Panc1 (cell line): Measurements from ENCODE around the gene KLHL26.

Experiments used
- CTCF ChIP-seq: fragments of 450-650 bp; IDR thresholded peaks from 2 replicates; pipeline ENCODE4 v1.5.1; 2017; ENCODE audit warnings: mild to moderate bottlenecking
- POLR2AphosphoS5 ChIP-seq: IDR thresholded peaks from 2 replicates; pipeline ENCODE4 v1.6.1; 2012; ENCODE audit warnings: mild to moderate bottlenecking, low read depth, low read length, moderate library complexity
- SIN3A ChIP-seq: IDR thresholded peaks from 2 replicates; pipeline ENCODE4 v1.6.1; 2012; ENCODE audit warnings: low read depth, mild to moderate bottlenecking, low read length, moderate library complexity, borderline replicate concordance; ENCODE audit not compliant: insufficient read depth

- TF ChIP-seq CTCF (no peak), POLR2AphosphoS5 (no peak), SIN3A (no peak)
These were observed 20.8 kb upstream of the KLHL26 start for GRCh38 chr19:18616023-18616422.
